ENCODE results near the gene CYP2J2. TPM values are rescaled to one million over a fixed set of nuclear protein-coding genes. Genes with fewer than 3 reads are reported as not detected.
"Not testable (repeated sequence)": the region's sequence is repeated elsewhere in the genome, so short reads cannot be mapped to it uniquely, and the experiment has no call there.

CYP2J2 gene
- total RNA-seq, 1 donor: 0.09 TPM

DNA sequence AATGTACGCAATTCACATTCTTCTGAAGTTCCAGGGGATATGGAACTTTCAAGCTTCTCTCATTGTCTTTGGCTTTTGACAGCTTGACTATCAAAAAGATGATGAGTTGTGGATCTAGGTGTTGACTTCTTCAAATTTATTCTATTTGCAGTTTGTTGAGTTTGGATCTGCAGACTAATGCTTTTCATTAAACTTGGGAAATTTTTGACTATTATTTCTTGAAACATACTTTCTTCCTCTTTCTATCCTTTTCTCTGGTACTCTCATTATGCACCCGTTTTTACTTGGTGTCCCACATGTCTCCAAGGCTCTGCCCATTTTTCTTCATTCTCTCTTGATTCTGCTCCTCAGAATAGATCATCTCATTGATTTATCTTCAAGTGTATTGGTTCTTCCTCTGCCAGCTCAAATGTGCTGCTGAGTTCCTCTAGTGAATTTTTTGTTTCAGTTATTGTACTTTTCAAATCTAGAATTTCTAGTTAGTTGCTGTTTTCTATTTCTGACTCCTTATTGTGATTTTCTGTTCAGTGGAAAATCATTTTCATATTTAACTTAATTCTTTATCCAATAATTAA lies 49.4 kb downstream of the CYP2J2 start:
- no peak for DNase-seq (ENCODE audit: low read depth)
- H3K4me3 ChIP-seq (ENCODE audit: low read depth, low read length): no peak overlapping the region
- TF ChIP-seq, protein P1, sequence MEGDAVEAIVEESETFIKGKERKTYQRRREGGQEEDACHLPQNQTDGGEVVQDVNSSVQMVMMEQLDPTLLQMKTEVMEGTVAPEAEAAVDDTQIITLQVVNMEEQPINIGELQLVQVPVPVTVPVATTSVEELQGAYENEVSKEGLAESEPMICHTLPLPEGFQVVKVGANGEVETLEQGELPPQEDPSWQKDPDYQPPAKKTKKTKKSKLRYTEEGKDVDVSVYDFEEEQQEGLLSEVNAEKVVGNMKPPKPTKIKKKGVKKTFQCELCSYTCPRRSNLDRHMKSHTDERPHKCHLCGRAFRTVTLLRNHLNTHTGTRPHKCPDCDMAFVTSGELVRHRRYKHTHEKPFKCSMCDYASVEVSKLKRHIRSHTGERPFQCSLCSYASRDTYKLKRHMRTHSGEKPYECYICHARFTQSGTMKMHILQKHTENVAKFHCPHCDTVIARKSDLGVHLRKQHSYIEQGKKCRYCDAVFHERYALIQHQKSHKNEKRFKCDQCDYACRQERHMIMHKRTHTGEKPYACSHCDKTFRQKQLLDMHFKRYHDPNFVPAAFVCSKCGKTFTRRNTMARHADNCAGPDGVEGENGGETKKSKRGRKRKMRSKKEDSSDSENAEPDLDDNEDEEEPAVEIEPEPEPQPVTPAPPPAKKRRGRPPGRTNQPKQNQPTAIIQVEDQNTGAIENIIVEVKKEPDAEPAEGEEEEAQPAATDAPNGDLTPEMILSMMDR (IDR thresholded peaks at IDR 0.05; ENCODE audit: insufficient read depth, low read length): no peak

DNA sequence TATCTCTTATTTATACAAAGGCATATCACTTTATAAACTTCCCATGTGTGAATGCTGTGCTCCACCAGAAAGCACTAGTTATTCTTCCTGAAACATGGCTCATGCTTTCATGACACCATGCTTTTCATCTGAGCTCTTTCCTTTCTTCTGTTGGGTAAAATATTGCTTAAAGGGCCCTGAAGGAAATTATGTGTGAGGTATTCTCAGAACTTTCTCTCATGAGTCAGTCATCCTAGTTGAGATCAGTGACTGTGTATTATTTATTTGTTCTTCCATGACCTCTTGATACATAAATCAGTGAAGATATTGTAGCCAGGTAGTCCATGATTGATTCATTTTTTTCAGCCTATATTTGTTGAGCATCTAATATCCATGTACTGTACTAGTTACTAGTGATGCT lies 54.8 kb downstream of the CYP2J2 start:
- no peak for DNase-seq (ENCODE audit: low read depth)
- TF ChIP-seq, protein P1 (IDR thresholded peaks at IDR 0.05; ENCODE audit: insufficient read depth, low read length): no peak
- H3K4me3 ChIP-seq (ENCODE audit: low read depth, low read length): no peak overlapping the region

DNA sequence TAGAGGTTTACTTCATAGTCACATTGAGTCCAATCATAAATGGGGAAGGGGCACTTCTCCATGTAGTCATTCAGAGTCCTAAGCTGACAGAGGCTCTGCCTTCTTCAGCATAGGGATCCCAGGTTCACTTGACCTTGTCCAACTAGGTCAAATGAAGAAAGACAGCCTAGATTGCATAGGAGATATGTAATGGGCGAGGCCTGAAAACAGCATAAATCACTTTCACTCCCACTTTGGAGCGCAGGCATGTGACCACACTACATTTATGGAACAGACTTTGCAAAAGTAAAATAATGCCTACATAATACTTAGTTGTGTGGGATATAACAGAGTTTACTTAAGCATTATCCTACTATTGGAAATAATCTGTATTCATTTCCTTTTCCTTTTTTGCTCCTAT lies 60.1 kb downstream of the CYP2J2 start:
- DNase-seq (ENCODE audit: low read depth): no peak
- no peak overlapping the region for H3K4me3 ChIP-seq (ENCODE audit: low read depth, low read length)
- TF ChIP-seq, protein P1 (IDR thresholded peaks at IDR 0.05; ENCODE audit: insufficient read depth, low read length): no peak

DNA sequence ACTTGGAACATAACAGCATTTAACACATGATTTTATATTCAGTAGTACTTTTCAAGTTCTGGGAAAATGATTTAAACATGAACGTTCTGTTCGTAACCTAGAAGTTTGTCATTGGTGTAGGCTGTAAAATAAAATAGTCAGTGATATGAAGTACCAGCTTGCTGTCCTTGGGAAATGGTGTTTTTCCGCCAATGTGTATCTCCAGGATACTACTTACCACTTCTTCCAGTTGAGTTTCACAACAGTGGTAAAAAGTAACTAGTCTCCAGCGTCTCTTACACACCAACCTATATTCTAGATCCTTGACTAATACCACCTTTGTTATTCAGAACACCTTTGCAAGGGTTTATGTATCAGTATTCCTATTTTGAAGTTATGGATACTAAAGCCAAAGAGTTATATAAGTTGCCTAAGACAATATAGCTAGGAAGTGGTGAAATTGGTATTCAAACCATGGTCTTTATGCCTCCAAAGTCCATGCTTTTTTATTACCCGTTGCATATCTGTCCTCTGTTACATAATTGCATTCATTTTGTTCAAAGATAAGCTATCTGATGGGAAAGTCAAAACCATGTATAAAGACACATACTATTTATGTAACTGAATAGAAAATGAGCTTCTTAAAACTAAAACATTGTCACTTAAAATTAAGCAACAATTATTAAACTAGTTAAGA lies 68.8 kb downstream of the CYP2J2 start:
- DNase-seq (ENCODE audit: low read depth): no peak
- H3K4me3 ChIP-seq (ENCODE audit: low read depth, low read length): no peak overlapping the region

DNA sequence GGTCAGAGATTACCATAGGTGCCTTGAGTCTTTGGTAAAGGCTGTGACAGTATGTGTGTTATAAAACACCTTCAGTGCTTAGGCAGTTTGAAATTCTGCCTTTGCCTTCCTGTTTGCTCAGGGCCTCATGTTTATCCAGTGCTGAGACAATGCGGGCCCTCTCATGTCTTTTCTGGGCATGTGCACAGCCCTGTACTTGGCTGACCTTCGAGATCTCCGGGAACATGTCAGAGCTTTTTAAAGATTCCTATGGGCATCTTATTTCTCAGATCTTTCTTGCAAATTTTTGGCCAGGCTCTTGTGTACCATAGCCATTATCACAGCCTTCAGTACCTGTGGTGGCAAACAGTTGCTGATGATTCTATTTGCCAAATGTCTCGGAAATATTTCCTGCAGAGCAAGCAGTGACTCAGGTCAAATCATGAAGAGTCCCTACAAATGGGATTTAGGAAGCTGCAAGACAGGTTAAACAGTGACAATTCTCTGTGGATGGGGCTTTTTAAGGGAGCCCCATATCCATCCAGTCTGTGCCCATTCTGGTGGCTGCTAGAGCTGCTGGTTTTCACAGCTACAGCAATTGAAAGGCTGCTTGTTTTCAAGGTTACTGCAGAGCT lies 69.7 kb downstream of the CYP2J2 start:
- TF ChIP-seq, protein P1 (IDR thresholded peaks at IDR 0.05; ENCODE audit: insufficient read depth, low read length): no peak
- no peak overlapping the region for H3K4me3 ChIP-seq (ENCODE audit: low read depth, low read length)
- DNase-seq (ENCODE audit: low read depth): no peak

More for the DNA sequence above, 68.8 kb downstream of the CYP2J2 start:
- TF ChIP-seq, protein P1 (IDR thresholded peaks at IDR 0.05; ENCODE audit: insufficient read depth, low read length): no peak

DNA sequence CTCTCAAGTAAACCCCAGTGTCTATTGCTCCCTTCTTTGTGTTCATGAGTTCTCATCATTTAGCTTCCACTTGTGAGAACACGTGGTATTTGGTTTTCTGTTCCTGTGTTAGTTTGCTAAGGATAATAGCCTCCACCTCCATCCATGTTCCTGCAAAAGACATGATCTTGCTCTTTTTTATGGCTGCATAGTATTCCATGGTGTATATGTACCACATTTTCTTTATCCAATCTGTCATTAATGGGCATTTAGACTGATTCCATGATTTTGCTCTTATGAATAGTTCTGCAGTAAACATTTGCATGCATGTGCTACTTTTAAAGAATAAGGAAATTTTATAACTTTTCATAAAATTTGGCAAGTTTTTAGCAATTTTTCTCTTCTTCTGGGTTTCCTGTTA lies 71.3 kb downstream of the CYP2J2 start:
- not testable (repeated sequence) for DNase-seq (ENCODE audit: low read depth); H3K4me3 ChIP-seq (ENCODE audit: low read depth, low read length)

DNA sequence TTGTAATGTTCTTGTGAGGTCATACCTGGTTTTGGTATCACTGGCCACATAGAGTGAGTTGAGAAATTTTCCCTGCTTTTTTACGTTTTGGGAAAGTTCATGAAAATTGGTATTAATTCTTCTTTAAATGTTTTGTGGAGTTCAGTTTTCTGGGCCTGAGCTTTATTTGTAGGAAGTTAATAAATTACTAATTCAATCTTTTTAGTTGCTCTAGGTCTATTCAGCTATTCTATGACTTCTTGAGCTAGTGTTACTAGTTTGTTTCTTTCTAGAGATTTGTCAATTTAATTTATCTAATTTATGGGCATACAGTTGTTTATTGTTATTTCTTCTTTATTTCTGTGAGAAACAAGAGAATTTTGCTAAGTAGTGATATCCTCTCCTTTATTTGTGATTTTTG lies 74.5 kb downstream of the CYP2J2 start:
- TF ChIP-seq, protein P1 (IDR thresholded peaks at IDR 0.05; ENCODE audit: insufficient read depth, low read length): no peak
- no peak overlapping the region for H3K4me3 ChIP-seq (ENCODE audit: low read depth, low read length)
- DNase-seq (ENCODE audit: low read depth): no peak

All from fibroblast of the aortic adventitia (primary cell).